ENCODE data around the gene CCDC188. TPM values are rescaled to one million over a fixed set of nuclear protein-coding genes. Genes with fewer than 3 reads are reported as not detected.

The CCDC188 gene
- total RNA-seq, 1 donor, result 0.36 TPM

DNA sequence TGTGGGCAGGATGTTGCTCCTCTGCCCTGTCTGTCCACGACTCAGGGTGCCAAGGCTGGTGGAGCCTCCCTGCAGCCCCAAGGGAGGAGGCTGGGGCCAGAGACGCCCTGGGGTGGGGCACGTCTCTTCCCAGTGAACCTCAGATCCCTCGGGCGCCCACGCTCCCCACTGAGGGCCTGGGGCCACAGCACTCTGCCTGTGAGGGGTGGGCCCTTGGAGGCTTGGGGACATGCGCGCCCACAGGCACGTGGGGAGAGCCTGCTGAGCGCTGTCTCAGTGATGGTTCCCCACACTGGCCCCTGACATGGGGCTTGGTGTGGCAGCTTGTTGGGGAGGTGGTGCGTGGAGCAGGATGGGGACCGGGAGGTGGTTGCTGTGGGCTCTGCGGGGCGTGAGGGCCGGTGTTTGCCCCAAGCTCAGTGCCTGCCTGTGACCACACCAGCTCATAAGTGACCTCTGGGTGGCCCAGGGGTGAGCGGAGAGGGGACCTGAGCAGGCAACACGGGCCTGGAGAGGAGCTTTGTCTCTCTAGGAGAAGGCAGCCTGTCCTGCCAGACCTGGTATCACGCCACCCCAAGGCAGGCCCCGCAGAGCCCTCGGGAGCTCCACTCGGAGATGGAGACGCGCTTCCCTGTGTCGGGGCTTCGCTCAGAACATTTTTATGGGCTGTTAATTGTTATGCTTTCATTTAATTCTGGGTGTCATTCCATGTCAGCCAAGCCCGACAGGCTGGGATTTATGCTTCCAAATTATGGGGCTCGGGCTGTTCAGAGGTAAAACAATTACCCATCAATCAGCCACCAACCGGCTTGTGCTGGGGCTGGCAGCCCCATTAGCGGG is 27.4 kb upstream of the CCDC188 start:
- no peak overlapping the region for H2AFZ ChIP-seq (ENCODE audit: low read length)
- no peaks in the 10 kb centered on the region for H3K9me3 ChIP-seq (ENCODE audit: low read depth, low read length)
- no peaks in the 10 kb centered on the region for H3K4me1 ChIP-seq (ENCODE audit: insufficient read depth, low read length)
- H3K4me3 ChIP-seq (ENCODE audit: insufficient read depth, low read length), result no peak overlapping the region
- no peaks in the 10 kb centered on the region for H3K79me2 ChIP-seq (ENCODE audit: insufficient read depth, low read length)
- no peak overlapping the region for H3K4me2 ChIP-seq (ENCODE audit: insufficient read depth, low read length)
- no peak for TF ChIP-seq CTCF (IDR thresholded peaks at IDR 0.05; ENCODE audit: extremely low read depth, low read depth, low read length)
- H4K20me1 ChIP-seq (ENCODE audit: insufficient read depth, low read length), result no peaks in the 10 kb centered on the region
- no peaks in the 10 kb centered on the region for H3K36me3 ChIP-seq (ENCODE audit: insufficient read depth, low read length)
- no peak overlapping the region for H3K27ac ChIP-seq (ENCODE audit: low read depth, low read length)
- no peaks in the 10 kb centered on the region for H3K27me3 ChIP-seq (ENCODE audit: insufficient read depth, low read length)
- DNase-seq (ENCODE audit: insufficient read length, low spot score, missing footprints), result no peak

GRCh38 chr22:20177217-20177911 is 26.5 kb upstream of the CCDC188 start:
- H3K79me2 ChIP-seq (ENCODE audit: insufficient read depth, low read length), result no peaks in the 10 kb centered on the region
- H2AFZ ChIP-seq (ENCODE audit: low read length), result no peak overlapping the region
- H3K4me1 ChIP-seq (ENCODE audit: insufficient read depth, low read length), result no peaks in the 10 kb centered on the region
- no peaks in the 10 kb centered on the region for H4K20me1 ChIP-seq (ENCODE audit: insufficient read depth, low read length)
- no peaks in the 10 kb centered on the region for H3K36me3 ChIP-seq (ENCODE audit: insufficient read depth, low read length)
- TF ChIP-seq CTCF (IDR thresholded peaks at IDR 0.05; ENCODE audit: extremely low read depth, low read depth, low read length), result no peak
- no peaks in the 10 kb centered on the region for H3K27me3 ChIP-seq (ENCODE audit: insufficient read depth, low read length)
- H3K4me3 ChIP-seq (ENCODE audit: insufficient read depth, low read length), result no peak overlapping the region
- no peak overlapping the region for H3K4me2 ChIP-seq (ENCODE audit: insufficient read depth, low read length)
- H3K9me3 ChIP-seq (ENCODE audit: low read depth, low read length), result no peaks in the 10 kb centered on the region
- H3K27ac ChIP-seq (ENCODE audit: low read depth, low read length), result no peak overlapping the region
- DNase-seq (ENCODE audit: insufficient read length, low spot score, missing footprints), result no peak

DNA sequence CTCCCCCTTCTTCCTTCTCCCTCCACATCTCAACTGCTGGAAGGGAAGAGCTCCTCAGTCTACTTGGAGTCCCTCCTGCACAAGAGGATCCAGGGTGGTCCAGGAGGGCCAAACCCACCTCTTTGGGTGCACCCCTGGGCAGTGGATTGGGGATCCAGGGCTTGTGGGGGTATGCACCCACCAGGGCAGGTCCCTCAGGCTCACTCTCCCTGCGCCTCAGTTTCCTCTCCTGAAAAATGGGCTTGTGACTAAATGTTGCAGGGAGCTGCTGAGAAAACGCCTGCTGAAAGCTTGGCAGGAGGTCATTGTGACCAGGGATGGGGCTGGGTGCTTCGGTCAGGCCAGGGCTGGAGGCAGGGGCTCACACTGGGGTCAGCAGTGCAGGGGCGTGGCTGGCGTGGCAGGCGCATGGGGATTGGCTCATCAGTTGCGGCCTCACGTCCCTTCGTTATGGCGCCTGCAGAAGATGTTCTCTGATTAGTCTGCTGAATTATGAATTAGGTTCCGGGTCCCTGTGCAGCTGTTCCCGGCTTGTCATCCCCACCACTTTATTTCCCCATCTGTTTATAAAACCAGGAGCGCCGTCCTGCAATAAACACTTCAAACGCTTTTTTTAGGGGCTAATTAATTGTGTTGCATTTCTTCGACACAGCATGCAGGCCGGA is 25.7 kb upstream of the CCDC188 start:
- Histone ChIP-seq H2AFZ (ENCODE audit: low read length) (no peak overlapping the region), H3K27ac (ENCODE audit: low read depth, low read length) (no peak overlapping the region), H3K27me3 (ENCODE audit: insufficient read depth, low read length) (no peaks in the 10 kb centered on the region), H3K4me3 (ENCODE audit: insufficient read depth, low read length) (no peak overlapping the region), H4K20me1 (ENCODE audit: insufficient read depth, low read length) (no peaks in the 10 kb centered on the region), H3K79me2 (ENCODE audit: insufficient read depth, low read length) (no peaks in the 10 kb centered on the region), H3K4me1 (ENCODE audit: insufficient read depth, low read length) (no peaks in the 10 kb centered on the region), H3K9me3 (ENCODE audit: low read depth, low read length) (no peaks in the 10 kb centered on the region), H3K36me3 (ENCODE audit: insufficient read depth, low read length) (no peaks in the 10 kb centered on the region), H3K4me2 (ENCODE audit: insufficient read depth, low read length) (no peak overlapping the region)
- TF ChIP-seq CTCF (IDR thresholded peaks at IDR 0.05; ENCODE audit: extremely low read depth, low read depth, low read length), result no peak
- no peak for DNase-seq (ENCODE audit: insufficient read length, low spot score, missing footprints)

DNA sequence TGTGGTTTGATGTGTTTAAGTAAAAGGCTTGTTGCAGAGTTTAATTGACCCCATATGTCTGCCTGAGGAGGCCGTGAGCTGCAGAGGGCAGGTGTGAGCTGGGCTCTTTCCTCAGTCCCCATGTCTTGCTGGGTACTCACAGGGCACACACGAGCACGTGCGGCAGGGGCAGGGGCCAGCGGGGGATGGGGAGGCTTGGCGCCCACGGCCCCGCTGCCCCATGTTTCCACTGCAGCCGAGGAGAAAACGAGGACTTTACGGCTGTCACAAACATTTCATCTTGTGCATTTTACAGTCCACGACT is 24.7 kb upstream of the CCDC188 start:
- no peak overlapping the region for H3K27ac ChIP-seq (ENCODE audit: low read depth, low read length)
- H2AFZ ChIP-seq (ENCODE audit: low read length), result no peak overlapping the region
- no peak for DNase-seq (ENCODE audit: insufficient read length, low spot score, missing footprints)
- no peaks in the 10 kb centered on the region for H3K4me1 ChIP-seq (ENCODE audit: insufficient read depth, low read length)
- no peak overlapping the region for H3K4me2 ChIP-seq (ENCODE audit: insufficient read depth, low read length)
- no peak overlapping the region for H3K4me3 ChIP-seq (ENCODE audit: insufficient read depth, low read length)
- H4K20me1 ChIP-seq (ENCODE audit: insufficient read depth, low read length), result no peaks in the 10 kb centered on the region
- H3K36me3 ChIP-seq (ENCODE audit: insufficient read depth, low read length), result no peaks in the 10 kb centered on the region
- H3K27me3 ChIP-seq (ENCODE audit: insufficient read depth, low read length), result no peaks in the 10 kb centered on the region
- H3K9me3 ChIP-seq (ENCODE audit: low read depth, low read length), result no peaks in the 10 kb centered on the region
- no peaks in the 10 kb centered on the region for H3K79me2 ChIP-seq (ENCODE audit: insufficient read depth, low read length)
- no peak for TF ChIP-seq CTCF (IDR thresholded peaks at IDR 0.05; ENCODE audit: extremely low read depth, low read depth, low read length)
